Parathyroid adenoma (tissue), 2 donors: ENCODE data around the gene OR4Q3.
"Not testable (repeated sequence)": the region's sequence is repeated elsewhere in the genome, so short reads cannot be mapped to it uniquely, and the experiment has no call there.

ENCODE experiments used
- H2AFZ ChIP-seq: fragments of 300-600 bp; sonication (generic); one replicate; pipeline ENCODE4 v1.7.0; 2017; ENCODE audit warnings: antibody characterized with exemption, mild to moderate bottlenecking
- H3K27ac ChIP-seq: fragments of 300-600 bp; sonication (generic); one replicate; pipeline ENCODE4 v1.7.0; 2017
- H3K27me3 ChIP-seq: fragments of 300-600 bp; sonication (generic); one replicate; pipeline ENCODE4 v1.7.0; 2017; ENCODE audit warnings: low read length; ENCODE audit not compliant: control insufficient read depth, insufficient read depth
- H3K36me3 ChIP-seq: fragments of 300-600 bp; sonication (generic); one replicate; pipeline ENCODE4 v1.7.0; 2017; ENCODE audit warnings: low read length; ENCODE audit not compliant: control insufficient read depth, insufficient read depth
- H3K4me1 ChIP-seq: fragments of 300-600 bp; sonication (generic); one replicate; pipeline ENCODE4 v1.7.0; 2017; ENCODE audit warnings: control low read depth
- H3K4me2 ChIP-seq: fragments of 300-600 bp; sonication (generic); one replicate; pipeline ENCODE4 v1.7.0; 2017; ENCODE audit warnings: low read length
- H3K4me3 ChIP-seq: fragments of 300-600 bp; sonication (generic); one replicate; pipeline ENCODE4 v1.7.0; 2017; ENCODE audit warnings: low read depth, low read length
- H3K79me2 ChIP-seq: fragments of 300-600 bp; sonication (generic); one replicate; pipeline ENCODE4 v1.7.0; 2017; ENCODE audit warnings: control low read depth
- H3K9ac ChIP-seq: fragments of 300-600 bp; sonication (generic); one replicate; pipeline ENCODE4 v1.7.0; 2017; ENCODE audit warnings: mild to moderate bottlenecking
- H3K9me3 ChIP-seq: fragments of 300-600 bp; sonication (generic); one replicate; pipeline ENCODE4 v1.7.0; 2017; ENCODE audit warnings: low read length; ENCODE audit not compliant: control insufficient read depth
- TF ChIP-seq, protein P1 (sequence below): fragments of 300-600 bp; sonication (generic); IDR thresholded peaks from one replicate; pipeline ENCODE4 v1.7.0; 2017; ENCODE audit warnings: antibody characterized with exemption, mild to moderate bottlenecking
- donor health status: primary hyperparathyroidism.

OR4Q3 gene

DNA sequence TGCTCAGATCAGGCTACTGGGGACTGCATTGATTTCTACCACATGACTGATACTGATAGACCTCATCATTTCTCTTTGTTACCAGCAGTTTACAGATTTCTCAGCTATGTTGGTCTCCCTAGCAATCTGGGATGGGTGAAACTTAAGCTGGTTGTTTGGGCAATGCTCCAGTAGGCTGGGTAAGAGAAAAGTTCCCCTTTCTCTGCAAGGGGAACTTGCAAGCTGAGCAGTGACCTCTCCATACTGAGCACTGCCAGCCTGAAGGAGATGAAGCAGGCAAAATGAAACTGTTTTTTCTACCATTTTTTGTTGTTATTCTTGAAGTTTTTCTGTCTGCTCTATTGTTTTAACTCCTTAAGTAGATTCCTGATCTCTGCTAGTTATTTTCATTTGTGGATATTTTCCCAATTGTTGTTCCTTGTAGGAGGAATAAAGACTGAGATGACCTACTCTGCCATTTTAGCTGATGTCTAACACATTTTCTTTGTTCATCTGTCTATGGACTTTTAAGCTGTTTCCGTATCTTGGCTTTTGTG is 28.6 kb downstream of the OR4Q3 start:
- H2AFZ ChIP-seq = no peak overlapping the region
- no peaks in the 10 kb centered on the region for H3K9me3 ChIP-seq
- no peaks in the 10 kb centered on the region for H3K79me2 ChIP-seq
- no peaks in the 10 kb centered on the region for H3K4me1 ChIP-seq
- H3K9ac ChIP-seq = no peak overlapping the region
- H3K27me3 ChIP-seq = no peaks in the 10 kb centered on the region
- H3K4me2 ChIP-seq = no peak overlapping the region
- TF ChIP-seq, protein P1, sequence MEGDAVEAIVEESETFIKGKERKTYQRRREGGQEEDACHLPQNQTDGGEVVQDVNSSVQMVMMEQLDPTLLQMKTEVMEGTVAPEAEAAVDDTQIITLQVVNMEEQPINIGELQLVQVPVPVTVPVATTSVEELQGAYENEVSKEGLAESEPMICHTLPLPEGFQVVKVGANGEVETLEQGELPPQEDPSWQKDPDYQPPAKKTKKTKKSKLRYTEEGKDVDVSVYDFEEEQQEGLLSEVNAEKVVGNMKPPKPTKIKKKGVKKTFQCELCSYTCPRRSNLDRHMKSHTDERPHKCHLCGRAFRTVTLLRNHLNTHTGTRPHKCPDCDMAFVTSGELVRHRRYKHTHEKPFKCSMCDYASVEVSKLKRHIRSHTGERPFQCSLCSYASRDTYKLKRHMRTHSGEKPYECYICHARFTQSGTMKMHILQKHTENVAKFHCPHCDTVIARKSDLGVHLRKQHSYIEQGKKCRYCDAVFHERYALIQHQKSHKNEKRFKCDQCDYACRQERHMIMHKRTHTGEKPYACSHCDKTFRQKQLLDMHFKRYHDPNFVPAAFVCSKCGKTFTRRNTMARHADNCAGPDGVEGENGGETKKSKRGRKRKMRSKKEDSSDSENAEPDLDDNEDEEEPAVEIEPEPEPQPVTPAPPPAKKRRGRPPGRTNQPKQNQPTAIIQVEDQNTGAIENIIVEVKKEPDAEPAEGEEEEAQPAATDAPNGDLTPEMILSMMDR = no peak
- no peak overlapping the region for H3K27ac ChIP-seq
- H3K4me3 ChIP-seq = no peak overlapping the region
- H3K36me3 ChIP-seq = no peaks in the 10 kb centered on the region

DNA sequence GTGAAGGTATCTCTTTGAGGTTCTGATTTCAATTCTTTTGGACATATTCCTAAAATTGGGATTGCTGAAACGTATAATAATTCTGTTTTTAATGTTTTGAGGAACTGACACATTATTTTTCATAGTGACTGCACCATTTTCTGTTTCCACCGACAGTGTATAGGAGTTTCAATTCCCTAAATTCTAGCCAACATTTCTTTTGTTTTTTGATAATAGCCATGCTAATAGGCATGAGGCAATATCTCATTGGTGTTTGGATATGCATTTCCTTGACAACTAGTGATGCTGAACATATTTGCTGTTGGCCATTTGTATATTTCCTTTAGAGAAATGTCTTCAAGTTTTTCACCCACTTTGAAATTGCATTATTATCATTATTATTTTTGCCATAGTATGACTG is 29.1 kb downstream of the OR4Q3 start:
- not testable (repeated sequence) for H3K36me3 ChIP-seq, H3K4me2 ChIP-seq, H3K79me2 ChIP-seq, H3K9me3 ChIP-seq, H3K27ac ChIP-seq, H3K9ac ChIP-seq, H3K4me3 ChIP-seq, H2AFZ ChIP-seq, H3K27me3 ChIP-seq, H3K4me1 ChIP-seq

DNA sequence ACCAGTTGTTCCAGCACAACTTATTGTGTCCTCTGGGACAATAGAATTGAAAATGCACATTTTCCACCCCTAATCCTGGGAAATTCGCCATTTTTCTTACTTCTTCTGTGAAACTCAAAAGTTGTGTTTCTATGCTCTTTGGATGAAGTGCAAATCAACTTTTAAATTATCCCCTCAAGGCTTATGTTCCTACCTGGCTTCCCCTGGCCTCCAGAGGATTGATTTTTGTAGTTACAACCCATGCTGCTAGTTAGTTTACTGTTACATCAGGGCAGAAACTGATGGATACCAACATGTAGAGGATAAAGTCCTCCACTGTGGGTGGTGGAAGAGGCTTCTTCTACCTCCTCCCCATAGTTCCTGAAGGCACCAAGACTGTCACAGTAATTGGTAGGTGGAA is 29.8 kb downstream of the OR4Q3 start, which contains the start of gene OR4M1:
Gene OR4M1, plus strand, starts transcription at position 301 of the 400 bp plus-strand sequence. CDS start 6,819 bp downstream, outside the sequence.
- H3K4me2 ChIP-seq, H3K27ac ChIP-seq, H3K27me3 ChIP-seq, H3K4me3 ChIP-seq, H2AFZ ChIP-seq, H3K4me1 ChIP-seq, H3K9ac ChIP-seq, H3K36me3 ChIP-seq, H3K9me3 ChIP-seq, H3K79me2 ChIP-seq: not testable (repeated sequence)

DNA sequence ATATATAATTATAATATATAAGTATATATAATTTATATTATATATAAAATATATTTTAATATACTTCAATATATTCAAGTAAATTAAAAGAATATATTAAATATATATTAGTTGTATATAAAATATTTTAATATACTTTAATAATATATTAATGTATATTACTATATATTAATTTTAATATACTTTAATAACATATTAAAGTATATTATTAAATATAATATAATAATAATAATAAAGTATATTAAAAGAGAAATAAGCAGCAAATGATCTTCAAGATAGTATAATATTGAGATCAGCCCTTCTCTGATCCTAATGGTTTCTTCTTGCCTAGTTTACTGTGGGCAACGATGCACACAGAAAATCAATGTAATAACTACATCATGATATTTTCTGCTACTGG is 32.2 kb downstream of the OR4Q3 start:
- Histone ChIP-seq H3K79me2 (no peaks in the 10 kb centered on the region), H3K27me3 (no peaks in the 10 kb centered on the region), H3K27ac (no peak overlapping the region), H2AFZ (no peak overlapping the region), H3K9ac (no peak overlapping the region), H3K4me1 (no peaks in the 10 kb centered on the region), H3K4me3 (no peak overlapping the region), H3K4me2 (no peak overlapping the region), H3K9me3 (no peaks in the 10 kb centered on the region), H3K36me3 (no peaks in the 10 kb centered on the region)
- TF ChIP-seq, protein P1 = no peak

DNA sequence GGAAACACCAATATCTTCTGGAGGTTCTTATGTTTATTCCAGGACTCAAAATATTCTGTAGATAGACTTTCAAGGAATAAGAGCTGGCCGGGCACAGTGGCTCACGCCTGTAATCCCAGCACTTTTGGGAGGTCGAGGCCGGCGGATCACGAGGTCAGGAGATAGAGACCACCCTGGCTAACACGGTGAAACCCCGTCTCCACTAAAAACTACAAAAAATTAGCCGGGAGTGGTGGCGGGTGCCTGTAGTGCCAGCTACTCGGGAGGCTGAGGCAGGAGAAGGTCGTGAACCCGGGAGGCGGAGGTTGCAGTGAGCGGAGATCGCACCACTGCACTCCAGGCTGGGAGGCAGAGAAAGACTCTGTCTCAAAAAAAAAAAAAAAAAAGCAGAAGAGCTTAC is 42.5 kb downstream of the OR4Q3 start:
- H3K4me2 ChIP-seq, H3K4me1 ChIP-seq, H3K9me3 ChIP-seq: not testable (repeated sequence)

DNA sequence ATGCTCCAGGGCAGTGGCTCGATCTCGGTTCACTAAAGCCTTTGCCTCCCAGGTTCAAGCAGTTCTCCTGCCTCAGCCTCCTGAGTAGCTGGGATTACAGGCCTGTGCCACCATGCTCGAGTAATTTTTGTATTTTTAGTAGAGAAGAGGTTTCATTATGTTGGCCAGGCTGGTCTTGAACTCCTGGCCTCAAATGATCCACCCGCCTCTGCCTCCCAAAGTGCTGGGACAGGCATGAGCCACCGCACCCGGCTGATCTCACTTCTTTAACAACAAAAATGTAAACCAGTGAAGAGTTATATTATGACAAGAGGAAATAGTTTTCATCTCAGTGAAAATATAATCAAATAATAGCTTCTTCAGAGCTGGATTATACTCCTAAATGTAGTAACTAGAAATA is 43.9 kb downstream of the OR4Q3 start:
- not testable (repeated sequence) for H3K4me3 ChIP-seq, H3K27me3 ChIP-seq, H3K36me3 ChIP-seq, H3K9me3 ChIP-seq, H3K4me2 ChIP-seq, H3K9ac ChIP-seq, H3K4me1 ChIP-seq, H3K79me2 ChIP-seq, H2AFZ ChIP-seq, H3K27ac ChIP-seq

More for the DNA sequence above, 42.5 kb downstream of the OR4Q3 start:
- H3K9ac ChIP-seq, H3K27me3 ChIP-seq, H2AFZ ChIP-seq, H3K27ac ChIP-seq, H3K4me3 ChIP-seq, H3K79me2 ChIP-seq, H3K36me3 ChIP-seq: not testable (repeated sequence)

DNA sequence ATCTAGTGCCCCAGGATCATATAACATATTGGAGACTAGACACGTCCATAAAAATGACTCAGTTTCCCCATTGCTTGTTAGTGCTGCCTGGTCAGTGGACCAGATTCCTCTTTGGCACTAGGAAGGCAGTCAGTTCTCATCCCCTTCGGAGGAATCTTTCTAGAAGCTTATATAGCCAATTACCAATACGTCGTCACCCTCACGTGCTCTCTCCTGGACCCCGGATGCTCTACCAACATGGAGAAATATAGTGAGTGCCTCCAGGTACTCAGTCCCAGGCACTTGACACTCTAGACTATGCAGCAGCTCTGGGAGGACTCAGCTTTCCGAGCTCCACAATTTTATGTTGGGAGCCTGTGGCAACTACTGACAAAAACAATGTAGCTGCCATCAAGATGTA is 44.8 kb downstream of the OR4Q3 start:
- not testable (repeated sequence) for H2AFZ ChIP-seq, H3K9ac ChIP-seq

DNA sequence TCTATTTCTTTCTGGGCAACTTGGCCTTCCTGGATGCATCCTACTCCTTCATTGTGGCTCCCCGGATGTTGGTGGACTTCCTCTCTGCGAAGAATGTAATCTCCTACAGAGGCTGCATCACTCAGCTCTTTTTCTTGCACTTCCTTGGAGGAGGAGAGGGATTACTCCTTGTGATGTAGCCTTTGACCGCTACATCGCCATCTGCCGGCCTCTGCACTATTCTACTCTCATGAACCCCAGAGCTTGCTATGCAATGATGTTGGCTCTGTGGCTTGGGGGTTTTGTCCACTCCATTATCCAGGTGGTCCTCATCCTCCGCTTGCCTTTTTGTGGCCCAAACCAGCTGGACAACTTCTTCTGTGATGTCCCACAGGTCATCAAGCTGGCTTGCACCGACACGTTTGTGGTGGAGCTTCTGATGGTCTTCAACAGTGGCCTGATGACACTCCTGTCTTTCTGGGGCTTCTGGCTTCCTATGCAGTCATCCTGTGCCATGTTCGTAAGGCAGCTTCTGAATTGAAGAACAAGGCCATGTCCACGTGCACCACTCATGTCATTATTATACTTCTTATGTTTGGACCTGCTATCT is 53.2 kb downstream of the OR4Q3 start:
- not testable (repeated sequence) for H3K79me2 ChIP-seq, H3K9ac ChIP-seq, H3K4me2 ChIP-seq, H2AFZ ChIP-seq, H3K4me3 ChIP-seq, H3K9me3 ChIP-seq, H3K27me3 ChIP-seq, H3K27ac ChIP-seq, H3K36me3 ChIP-seq, H3K4me1 ChIP-seq

More for the DNA sequence above, 44.8 kb downstream of the OR4Q3 start:
- not testable (repeated sequence) for H3K4me3 ChIP-seq, H3K27ac ChIP-seq, H3K79me2 ChIP-seq, H3K4me1 ChIP-seq, H3K36me3 ChIP-seq, H3K27me3 ChIP-seq, H3K4me2 ChIP-seq, H3K9me3 ChIP-seq
